OCI-LY3 (cell line): ENCODE data around the gene CHD5.

ENCODE experiments used
- EZH2phosphoT487 ChIP-seq: fragments of 200-600 bp; shearing (Covaris generic); IDR thresholded peaks from 2 replicates; pipeline ENCODE4 v1.6.1; 2018; ENCODE audit warnings: antibody characterized with exemption, mixed run types, low read depth
- TF ChIP-seq, protein P1 (sequence below): fragments of 200-600, 300-600 bp; sonication (generic); IDR thresholded peaks from 2 replicates; pipeline ENCODE4 v1.5.1; 2014; ENCODE audit warnings: antibody characterized with exemption, low read length, low read depth

GRCh38 chr1:6117064-6117463 is 63.1 kb downstream of the CHD5 start:
- TF ChIP-seq, protein P1, sequence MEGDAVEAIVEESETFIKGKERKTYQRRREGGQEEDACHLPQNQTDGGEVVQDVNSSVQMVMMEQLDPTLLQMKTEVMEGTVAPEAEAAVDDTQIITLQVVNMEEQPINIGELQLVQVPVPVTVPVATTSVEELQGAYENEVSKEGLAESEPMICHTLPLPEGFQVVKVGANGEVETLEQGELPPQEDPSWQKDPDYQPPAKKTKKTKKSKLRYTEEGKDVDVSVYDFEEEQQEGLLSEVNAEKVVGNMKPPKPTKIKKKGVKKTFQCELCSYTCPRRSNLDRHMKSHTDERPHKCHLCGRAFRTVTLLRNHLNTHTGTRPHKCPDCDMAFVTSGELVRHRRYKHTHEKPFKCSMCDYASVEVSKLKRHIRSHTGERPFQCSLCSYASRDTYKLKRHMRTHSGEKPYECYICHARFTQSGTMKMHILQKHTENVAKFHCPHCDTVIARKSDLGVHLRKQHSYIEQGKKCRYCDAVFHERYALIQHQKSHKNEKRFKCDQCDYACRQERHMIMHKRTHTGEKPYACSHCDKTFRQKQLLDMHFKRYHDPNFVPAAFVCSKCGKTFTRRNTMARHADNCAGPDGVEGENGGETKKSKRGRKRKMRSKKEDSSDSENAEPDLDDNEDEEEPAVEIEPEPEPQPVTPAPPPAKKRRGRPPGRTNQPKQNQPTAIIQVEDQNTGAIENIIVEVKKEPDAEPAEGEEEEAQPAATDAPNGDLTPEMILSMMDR: no peak
- no peak for TF ChIP-seq EZH2phosphoT487
